Measurements from ENCODE around the gene WDR43.

WDR43 gene

GRCh38 chr2:28894470-28895188 lies at the start of gene WDR43:
WDR43 (plus strand) TSS chr2:28894667; CDS start chr2:28894699, 32 bp downstream.
- TF ChIP-seq CTCF (conservative IDR thresholded peaks at IDR 0.05), result no peak
- peak within 1 kb of the TSS; percentile 90 for H3K27ac ChIP-seq

GRCh38 chr2:28855193-28855592 lies 39.3 kb upstream of the WDR43 start:
- no peak for TF ChIP-seq CTCF (conservative IDR thresholded peaks at IDR 0.05)

GRCh38 chr2:28855977-28856376 lies 38.5 kb upstream of the WDR43 start:
- TF ChIP-seq CTCF (conservative IDR thresholded peaks at IDR 0.05), result no peak
- no peak overlapping the region for H3K27ac ChIP-seq

More at GRCh38 chr2:28855193-28855592, 39.3 kb upstream of the WDR43 start:
- no peak overlapping the region for H3K27ac ChIP-seq

- no peak for TF ChIP-seq CTCF (conservative IDR thresholded peaks at IDR 0.05)
- H3K27ac ChIP-seq, result no peak overlapping the region
Observed at GRCh38 chr2:28868611-28869010, 25.9 kb upstream of the WDR43 start.

- H3K27ac ChIP-seq, result peak overlapping the region; percentile 74
- TF ChIP-seq CTCF (conservative IDR thresholded peaks at IDR 0.05), result no peak
Observed at GRCh38 chr2:28869494-28870145, 24.8 kb upstream of the WDR43 start.

- no peak for TF ChIP-seq CTCF (conservative IDR thresholded peaks at IDR 0.05)
- H3K27ac ChIP-seq, result peak within 1 kb of the TSS; percentile 74
Observed at GRCh38 chr2:28870146-28870891, 24.1 kb upstream of the WDR43 start, which contains the start of gene TRMT61B. TRMT61B (minus strand) TSS chr2:28870309; CDS start chr2:28870277, 32 bp downstream.

GRCh38 chr2:28871620-28872019 lies 22.8 kb upstream of the WDR43 start:
- no peak overlapping the region for H3K27ac ChIP-seq
- no peak for TF ChIP-seq CTCF (conservative IDR thresholded peaks at IDR 0.05)
